22Rv1 (cell line): ENCODE data around the gene DOCK3.

ENCODE experiments used
- ZFX ChIP-seq: fragments of 450-650 bp; IDR thresholded peaks from 2 replicates; pipeline ENCODE4 v1.6.1; 2017; ENCODE audit warnings: antibody characterized with exemption, borderline replicate concordance
- TF ChIP-seq, protein P1 (sequence below): fragments of 450-650 bp; IDR thresholded peaks from 2 replicates; pipeline ENCODE4 v1.5.1; 2017; ENCODE audit warnings: mild to moderate bottlenecking

GRCh38 chr3:50714946-50715345, 40.2 kb downstream of the DOCK3 start:
- TF ChIP-seq, protein P1, sequence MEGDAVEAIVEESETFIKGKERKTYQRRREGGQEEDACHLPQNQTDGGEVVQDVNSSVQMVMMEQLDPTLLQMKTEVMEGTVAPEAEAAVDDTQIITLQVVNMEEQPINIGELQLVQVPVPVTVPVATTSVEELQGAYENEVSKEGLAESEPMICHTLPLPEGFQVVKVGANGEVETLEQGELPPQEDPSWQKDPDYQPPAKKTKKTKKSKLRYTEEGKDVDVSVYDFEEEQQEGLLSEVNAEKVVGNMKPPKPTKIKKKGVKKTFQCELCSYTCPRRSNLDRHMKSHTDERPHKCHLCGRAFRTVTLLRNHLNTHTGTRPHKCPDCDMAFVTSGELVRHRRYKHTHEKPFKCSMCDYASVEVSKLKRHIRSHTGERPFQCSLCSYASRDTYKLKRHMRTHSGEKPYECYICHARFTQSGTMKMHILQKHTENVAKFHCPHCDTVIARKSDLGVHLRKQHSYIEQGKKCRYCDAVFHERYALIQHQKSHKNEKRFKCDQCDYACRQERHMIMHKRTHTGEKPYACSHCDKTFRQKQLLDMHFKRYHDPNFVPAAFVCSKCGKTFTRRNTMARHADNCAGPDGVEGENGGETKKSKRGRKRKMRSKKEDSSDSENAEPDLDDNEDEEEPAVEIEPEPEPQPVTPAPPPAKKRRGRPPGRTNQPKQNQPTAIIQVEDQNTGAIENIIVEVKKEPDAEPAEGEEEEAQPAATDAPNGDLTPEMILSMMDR, result no peak
- TF ChIP-seq ZFX, result no peak
